ENCODE results near the gene ATP12A. TPM values are rescaled to one million over a fixed set of nuclear protein-coding genes. Genes with fewer than 3 reads are reported as not detected.

The ATP12A gene
- total RNA-seq, 1 experiment from 2014 or later, result 0.47 TPM

GRCh38 chr13:24650161-24650560 is 30.0 kb upstream of the ATP12A start:
- intact Hi-C loops (cut with micrococcal nuclease; ENCODE audit: unreplicated experiment), result no loop called here
- Histone ChIP-seq H3K4me1 (ENCODE audit: insufficient read depth, low read length, poor library complexity, severe bottlenecking) (no peaks in the 10 kb centered on the region), H3K9me3 (ENCODE audit: low read depth, low read length, poor library complexity, severe bottlenecking) (no peaks in the 10 kb centered on the region), H3K27ac (ENCODE audit: low read depth, low read length, poor library complexity, severe bottlenecking) (no peak overlapping the region), H3K36me3 (ENCODE audit: insufficient read depth, low read length, poor library complexity, severe bottlenecking) (no peaks in the 10 kb centered on the region), H3K27me3 (replicated peaks; ENCODE audit: insufficient read depth, low read depth, low read length, poor library complexity) (no peaks in the 10 kb centered on the region), H3K4me3 (ENCODE audit: low read depth, low read length, poor library complexity, severe bottlenecking) (no peak overlapping the region)
- peak; percentile 24 for DNase-seq (ENCODE audit: low spot score)
- no TSS peak for BruUV-seq (replicated peaks)
- CTCF ChIA-PET, result no interaction called here
- TF ChIP-seq EZH2 (IDR thresholded peaks at IDR 0.05; ENCODE audit: borderline replicate concordance, low read depth, low read length, poor library complexity, severe bottlenecking), result no peak
- no peak for TF ChIP-seq CTCF (conservative IDR thresholded peaks at IDR 0.05; ENCODE audit: low read depth, low read length)
- POLR2A ChIA-PET (ENCODE audit: low non-redundant PET), result no interaction called here

- TF ChIP-seq CTCF (conservative IDR thresholded peaks at IDR 0.05; ENCODE audit: low read depth, low read length), result no peak
- TF ChIP-seq EZH2 (IDR thresholded peaks at IDR 0.05; ENCODE audit: borderline replicate concordance, low read depth, low read length, poor library complexity, severe bottlenecking), result no peak
- Histone ChIP-seq H3K4me1 (ENCODE audit: insufficient read depth, low read length, poor library complexity, severe bottlenecking) (no peaks in the 10 kb centered on the region), H3K4me3 (ENCODE audit: low read depth, low read length, poor library complexity, severe bottlenecking) (no peak overlapping the region), H3K27me3 (replicated peaks; ENCODE audit: insufficient read depth, low read depth, low read length, poor library complexity) (no peaks in the 10 kb centered on the region), H3K9me3 (ENCODE audit: low read depth, low read length, poor library complexity, severe bottlenecking) (no peaks in the 10 kb centered on the region), H3K27ac (ENCODE audit: low read depth, low read length, poor library complexity, severe bottlenecking) (no peak overlapping the region), H3K36me3 (ENCODE audit: insufficient read depth, low read length, poor library complexity, severe bottlenecking) (no peaks in the 10 kb centered on the region)
- ChIA-PET POLR2A (ENCODE audit: low non-redundant PET) (no interaction called here), CTCF (no interaction called here)
- DNase-seq (ENCODE audit: low spot score), result no peak
- intact Hi-C loops (cut with micrococcal nuclease; ENCODE audit: unreplicated experiment), result no loop called here
- BruUV-seq (replicated peaks), result no TSS peak
These were observed 28.4 kb upstream of the ATP12A start for GRCh38 chr13:24651718-24652345.

GRCh38 chr13:24652359-24652758 is 27.8 kb upstream of the ATP12A start:
- TF ChIP-seq CTCF (conservative IDR thresholded peaks at IDR 0.05; ENCODE audit: low read depth, low read length), result no peak
- TF ChIP-seq EZH2 (IDR thresholded peaks at IDR 0.05; ENCODE audit: borderline replicate concordance, low read depth, low read length, poor library complexity, severe bottlenecking), result no peak
- POLR2A ChIA-PET (ENCODE audit: low non-redundant PET), result no interaction called here
- no peak for DNase-seq (ENCODE audit: low spot score)
- intact Hi-C loops (cut with micrococcal nuclease; ENCODE audit: unreplicated experiment), result no loop called here
- Histone ChIP-seq H3K36me3 (ENCODE audit: insufficient read depth, low read length, poor library complexity, severe bottlenecking) (no peaks in the 10 kb centered on the region), H3K27ac (ENCODE audit: low read depth, low read length, poor library complexity, severe bottlenecking) (no peak overlapping the region), H3K9me3 (ENCODE audit: low read depth, low read length, poor library complexity, severe bottlenecking) (no peaks in the 10 kb centered on the region), H3K4me1 (ENCODE audit: insufficient read depth, low read length, poor library complexity, severe bottlenecking) (no peaks in the 10 kb centered on the region), H3K4me3 (ENCODE audit: low read depth, low read length, poor library complexity, severe bottlenecking) (no peak overlapping the region), H3K27me3 (replicated peaks; ENCODE audit: insufficient read depth, low read depth, low read length, poor library complexity) (no peaks in the 10 kb centered on the region)
- CTCF ChIA-PET, result no interaction called here
- BruUV-seq (replicated peaks), result no TSS peak

All from A673 (cell line).